GM21526 (cell line): ENCODE results near the gene CCDC70.
"Not testable (repeated sequence)": the region's sequence is repeated elsewhere in the genome, so short reads cannot be mapped to it uniquely, and the experiment has no call there.

Experiments
- ATAC-seq: cut with Tn5 transposase; IDR thresholded peaks from one replicate; pipeline ENCODE4 v1.9.1; 2021; ENCODE audit warnings: moderate library complexity; ENCODE audit not compliant: unreplicated experiment, low FRiP score

Gene CCDC70

DNA sequence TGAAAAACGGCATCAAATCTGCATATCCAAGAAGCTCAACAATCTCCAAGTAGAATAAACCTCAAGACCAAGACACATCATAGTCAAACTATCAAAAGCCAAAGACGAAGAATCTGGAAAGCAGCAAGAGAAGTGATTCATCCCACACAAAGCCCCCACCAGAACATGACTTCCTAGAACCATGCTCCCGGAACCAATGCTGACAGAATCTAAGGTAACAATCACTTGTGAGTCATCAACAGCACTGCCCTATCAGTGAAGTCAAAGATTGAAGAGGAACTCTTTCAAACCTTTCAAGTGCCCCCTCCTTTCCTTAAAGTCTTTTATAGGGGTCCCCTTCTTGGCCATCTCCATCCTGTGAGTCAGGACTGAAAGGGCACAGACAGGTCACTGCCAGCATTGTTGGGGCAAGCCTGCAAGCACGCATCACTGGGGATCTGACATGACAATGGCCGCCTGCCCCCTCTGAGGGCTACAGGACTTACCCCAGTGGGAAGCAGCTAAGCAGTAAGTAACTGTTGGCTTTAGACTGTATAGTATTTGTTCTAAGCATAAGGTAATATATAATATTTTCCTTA lies at the start of gene CCDC70:
Gene CCDC70 (plus strand): TSS at position 247 of the 578 bp plus-strand sequence. CDS start 3,443 bp downstream, outside the sequence.
- ATAC-seq: no peak

DNA sequence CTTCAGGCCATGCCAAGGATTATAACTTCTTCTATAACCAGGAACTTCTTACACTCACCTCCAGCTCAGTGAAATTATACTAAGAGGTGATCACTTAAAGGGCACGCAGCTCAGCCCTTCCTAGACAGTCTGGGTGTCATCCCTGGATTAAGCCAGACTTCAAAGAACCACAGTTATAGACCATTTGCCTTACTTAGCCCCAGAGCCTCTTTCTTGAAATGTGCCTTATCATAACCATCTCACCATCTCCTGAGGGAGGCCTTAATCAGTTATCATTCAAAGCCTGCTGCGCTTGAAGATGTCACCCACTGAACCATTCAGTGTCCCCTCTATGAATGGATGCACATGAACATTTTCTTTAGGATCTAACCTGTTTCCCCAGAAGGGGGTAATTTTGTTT lies 47.7 kb upstream of the CCDC70 start:
- no peak for ATAC-seq

- ATAC-seq: peak; percentile 77
Observed at GRCh38 chr13:51814825-51815650, 46.7 kb upstream of the CCDC70 start.

DNA sequence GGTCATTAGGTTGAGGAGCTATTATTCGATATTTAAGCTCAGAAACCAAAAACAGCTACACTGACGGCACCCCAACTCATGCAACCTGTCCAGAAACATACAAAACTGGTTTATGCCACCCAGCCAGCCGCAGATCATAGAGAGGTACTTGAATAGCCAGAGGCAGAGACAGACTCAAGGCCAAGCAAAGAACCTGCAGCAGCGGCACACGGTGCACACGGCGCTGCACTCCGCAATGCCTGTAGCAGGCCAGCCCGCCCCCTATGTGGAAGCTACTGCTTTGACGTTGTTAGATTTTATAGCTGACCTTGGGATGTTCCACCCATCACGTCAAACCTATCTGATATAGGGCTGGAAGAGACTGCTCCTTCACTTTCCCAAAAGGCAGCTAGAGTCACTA lies 45.9 kb upstream of the CCDC70 start:
- no peak for ATAC-seq

GRCh38 chr13:51816604-51817249 lies 45.0 kb upstream of the CCDC70 start:
- ATAC-seq: no peak

DNA sequence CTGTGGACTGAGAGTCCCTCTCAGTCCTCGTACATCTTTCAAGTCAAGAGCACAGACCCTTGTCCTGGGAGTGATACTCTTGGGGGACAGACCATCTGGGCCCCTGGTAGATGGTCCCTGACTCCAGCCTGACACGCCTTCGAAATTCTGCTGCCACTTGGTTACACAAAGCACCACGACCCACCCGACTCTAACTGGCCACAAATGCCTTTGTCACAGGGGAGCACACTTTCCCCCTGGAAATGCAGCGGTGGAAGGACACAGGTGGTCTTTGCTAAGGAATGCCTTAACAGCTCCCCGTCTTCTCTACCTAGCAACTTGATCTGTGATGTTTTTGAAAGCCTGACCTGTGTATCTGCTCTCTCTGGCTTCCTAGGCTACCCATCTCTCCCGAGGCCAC lies 44.1 kb upstream of the CCDC70 start:
- no peak for ATAC-seq

GRCh38 chr13:51818276-51818675 lies 43.5 kb upstream of the CCDC70 start:
- ATAC-seq: no peak

DNA sequence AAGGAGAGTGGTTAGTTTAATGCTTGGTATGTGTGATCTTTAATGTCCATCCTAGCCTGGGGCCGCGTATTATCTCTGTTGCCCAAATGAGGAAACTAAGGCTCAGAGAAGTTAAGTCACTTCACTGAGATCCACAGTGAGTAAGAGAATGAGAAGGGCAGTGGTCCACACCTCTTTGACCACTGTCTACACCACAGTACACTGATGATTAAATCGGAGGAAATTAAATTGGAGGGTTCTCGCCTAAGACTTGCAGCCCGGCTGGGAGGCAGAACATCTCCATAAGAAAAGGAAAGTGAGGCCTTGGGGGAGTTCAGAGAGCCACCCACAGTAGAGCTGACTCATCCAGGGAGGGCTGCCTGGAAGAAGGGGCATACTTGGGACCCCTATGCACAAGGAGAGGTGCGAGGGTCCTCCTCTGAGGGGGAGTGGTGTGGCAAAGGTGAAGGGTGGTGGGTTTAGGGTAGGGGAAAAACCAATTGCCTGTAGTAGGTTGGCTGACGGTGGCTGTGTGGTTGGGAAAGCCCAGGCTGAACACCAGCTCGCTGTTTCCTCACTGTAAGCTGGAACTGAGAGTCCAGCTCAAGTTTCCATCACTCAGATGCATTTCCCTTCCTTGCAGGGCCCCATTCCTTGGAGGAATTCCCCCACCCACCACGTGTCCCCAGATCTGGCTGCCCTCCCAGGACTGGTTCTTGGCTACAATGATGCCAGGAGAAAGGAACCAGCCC lies 42.8 kb upstream of the CCDC70 start:
- ATAC-seq: no peak

DNA sequence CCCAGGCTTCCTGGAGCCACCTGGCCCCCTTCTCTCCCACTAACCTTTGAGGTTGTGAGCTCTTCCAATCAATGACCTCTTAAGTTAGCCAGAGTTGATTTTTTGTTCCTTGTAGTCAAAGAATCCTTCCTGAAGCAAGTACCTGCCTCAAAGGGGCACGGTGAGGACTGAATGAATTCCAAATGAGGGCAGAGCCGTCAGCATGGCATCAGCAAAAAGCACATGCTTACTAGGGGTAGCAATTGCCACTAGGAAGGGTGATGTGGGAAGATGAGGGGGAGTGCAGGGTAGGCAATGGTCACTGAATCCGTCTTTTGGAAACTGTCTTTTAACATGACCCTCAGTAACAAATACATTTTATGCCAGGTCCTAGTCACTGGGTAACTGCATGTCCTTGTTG lies 42.2 kb upstream of the CCDC70 start:
- ATAC-seq: no peak

DNA sequence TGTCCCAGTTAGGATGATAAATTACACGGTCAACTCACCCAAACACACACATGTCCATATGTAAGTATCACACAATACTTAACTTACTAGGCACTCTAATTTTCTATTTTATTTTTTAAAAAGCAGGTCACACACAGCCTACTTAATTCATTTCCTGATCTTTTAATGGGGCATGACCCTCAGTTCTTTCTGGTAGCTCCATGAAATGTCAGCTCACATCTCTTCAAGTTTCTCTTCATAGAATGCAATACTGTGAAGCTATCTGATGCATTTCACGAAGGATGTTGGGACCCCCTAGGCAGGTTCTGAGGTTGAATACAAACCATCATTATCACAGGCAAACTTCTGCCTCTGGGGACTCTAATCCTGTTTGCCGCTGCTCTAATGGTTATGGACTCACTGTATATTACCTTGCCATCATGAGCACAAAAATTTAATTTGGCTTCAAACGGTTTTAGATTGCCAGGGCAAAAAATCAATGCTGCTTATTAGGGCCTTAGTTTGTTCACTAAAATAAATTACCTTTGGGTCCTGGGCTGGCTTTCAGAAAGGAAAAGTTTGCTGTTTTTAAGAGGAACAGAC lies 41.7 kb upstream of the CCDC70 start:
- no peak for ATAC-seq

DNA sequence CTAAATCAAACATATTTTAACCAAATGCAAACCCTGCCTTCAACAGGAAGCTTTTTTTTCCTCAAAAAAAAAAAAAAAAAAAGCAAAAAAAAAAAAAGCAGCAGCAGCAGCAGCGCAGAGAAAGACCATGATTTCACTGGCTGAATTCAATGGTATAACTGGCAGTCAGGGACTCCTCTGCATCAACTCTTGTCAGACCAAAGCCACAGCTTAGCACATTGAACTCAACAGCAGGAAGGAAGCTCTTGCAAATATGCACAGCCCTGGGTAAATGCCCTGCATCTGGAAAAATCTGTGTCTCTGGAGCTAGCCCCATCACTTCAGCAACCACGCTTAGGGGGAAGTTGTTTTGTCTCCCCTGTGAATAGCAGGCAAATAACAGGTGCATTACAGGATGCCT lies 40.2 kb upstream of the CCDC70 start:
- no peak for ATAC-seq

GRCh38 chr13:51822106-51822815 lies 39.5 kb upstream of the CCDC70 start:
- no peak for ATAC-seq

DNA sequence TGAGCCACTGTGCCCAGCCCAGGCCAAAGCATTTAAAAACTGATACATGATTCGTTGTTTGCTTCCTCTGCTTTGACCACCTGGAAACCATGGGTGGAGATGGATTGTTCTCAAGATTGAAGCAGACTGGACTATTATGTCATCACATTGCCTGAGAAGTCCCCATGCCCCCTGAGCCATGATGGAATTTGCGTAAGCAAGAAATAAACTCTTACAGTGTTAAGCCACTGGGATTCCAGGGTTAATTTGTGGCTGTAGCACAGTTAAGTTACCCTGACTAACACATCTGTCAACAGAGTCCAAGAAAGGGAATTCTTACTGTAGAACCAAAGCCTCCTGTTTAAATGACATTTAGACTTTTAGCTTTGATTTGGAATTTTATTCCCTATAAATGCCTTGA lies 38.4 kb upstream of the CCDC70 start:
- no peak for ATAC-seq

DNA sequence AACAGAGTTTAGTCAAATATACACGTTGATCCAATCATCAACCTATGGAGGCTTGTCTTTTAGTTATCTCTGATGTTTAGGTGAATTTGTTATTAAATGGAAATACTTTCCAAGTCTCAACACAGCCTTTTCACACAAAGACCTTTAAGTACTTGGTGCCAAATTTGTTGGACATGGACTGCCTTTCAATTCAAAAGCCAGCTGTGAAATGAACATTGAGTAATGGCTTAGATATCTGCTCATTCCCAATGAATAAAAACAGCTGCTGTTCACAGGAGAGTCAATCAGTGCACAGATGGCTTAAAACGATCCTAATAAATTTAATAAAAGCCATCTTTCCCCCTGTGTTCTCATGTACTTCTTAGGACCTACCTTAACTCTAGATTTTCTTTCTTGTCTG lies 37.9 kb upstream of the CCDC70 start:
- ATAC-seq: no peak

DNA sequence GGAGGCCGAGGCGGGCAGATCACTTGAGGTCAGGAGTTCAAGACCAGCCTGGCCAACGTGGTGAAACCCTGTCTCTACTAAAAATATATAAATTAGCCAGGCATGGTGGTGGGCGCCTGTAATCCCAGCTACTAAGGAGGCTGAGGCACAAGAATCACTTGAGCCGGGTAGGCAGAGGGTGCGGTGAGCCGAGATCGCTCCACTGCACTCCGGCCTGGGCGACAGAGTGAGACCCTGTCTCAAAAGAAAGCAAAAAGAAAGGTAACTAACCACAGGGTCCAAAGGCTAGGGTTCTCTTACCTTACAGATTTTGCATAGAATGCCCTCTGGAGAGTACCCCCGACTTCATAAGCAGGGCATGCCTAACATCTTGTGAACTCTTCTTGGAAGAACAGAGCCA lies 37.1 kb upstream of the CCDC70 start:
- not testable (repeated sequence) for ATAC-seq

DNA sequence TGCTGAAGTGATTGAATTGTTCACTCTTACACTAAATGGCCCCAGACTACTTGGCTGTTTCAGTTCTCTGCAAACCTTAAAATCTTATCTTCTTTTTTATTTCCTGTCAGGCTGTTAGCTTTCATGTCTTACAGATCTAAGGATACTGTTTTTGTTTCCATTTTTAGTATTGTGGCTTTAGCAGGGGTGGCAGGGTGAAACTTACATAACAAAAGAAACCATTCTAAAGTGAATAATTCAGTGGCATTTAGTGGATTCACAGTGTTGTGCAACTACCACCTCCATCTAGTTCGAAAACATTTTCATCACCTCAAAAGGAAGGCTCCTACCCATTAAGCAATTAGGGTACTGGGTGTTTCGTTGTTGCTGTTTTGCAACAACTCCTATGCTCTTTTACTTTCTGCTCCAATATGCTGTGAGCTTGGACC lies 36.6 kb upstream of the CCDC70 start:
- ATAC-seq: no peak

- no peak for ATAC-seq
Observed at GRCh38 chr13:51825681-51826254, 36.0 kb upstream of the CCDC70 start.

DNA sequence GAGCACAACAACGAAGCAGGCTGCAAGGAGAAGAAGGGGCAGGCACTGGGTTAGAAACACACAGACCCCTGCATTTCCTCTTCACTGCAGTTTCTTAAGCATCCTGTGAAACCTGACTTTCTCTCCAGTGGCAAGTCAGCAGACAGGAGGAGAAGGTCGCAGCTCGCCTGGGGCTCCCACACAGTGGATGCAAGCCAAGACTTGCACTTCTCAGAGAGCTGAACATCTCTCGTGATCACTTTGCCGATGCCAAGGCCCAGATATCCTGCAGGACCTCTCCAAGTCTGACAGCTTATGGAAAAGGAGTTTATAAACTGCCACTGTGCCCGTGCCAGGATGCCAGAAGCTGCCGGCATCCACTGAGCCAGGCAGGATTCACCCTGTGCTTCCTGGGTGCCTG lies 35.2 kb upstream of the CCDC70 start:
- ATAC-seq: no peak

- ATAC-seq: no peak
Observed at GRCh38 chr13:51827254-51827653, 34.5 kb upstream of the CCDC70 start.
